HUDEP-2 (cell line): ENCODE data around the gene SNX9.
"Not testable (repeated sequence)": the region's sequence is repeated elsewhere in the genome, so short reads cannot be mapped to it uniquely, and the experiment has no call there.

Experiments used
- DNase-seq, 76 experiments: peaks; one replicate each; lab custom pipeline; 2025; ENCODE audit not compliant: unreplicated experiment in 76 of 76; lab: John Stamatoyannopoulos, UW

SNX9 gene

GRCh38 chr6:157879873-157880254 is 56.8 kb downstream of the SNX9 start:
- no peak for DNase-seq

DNA sequence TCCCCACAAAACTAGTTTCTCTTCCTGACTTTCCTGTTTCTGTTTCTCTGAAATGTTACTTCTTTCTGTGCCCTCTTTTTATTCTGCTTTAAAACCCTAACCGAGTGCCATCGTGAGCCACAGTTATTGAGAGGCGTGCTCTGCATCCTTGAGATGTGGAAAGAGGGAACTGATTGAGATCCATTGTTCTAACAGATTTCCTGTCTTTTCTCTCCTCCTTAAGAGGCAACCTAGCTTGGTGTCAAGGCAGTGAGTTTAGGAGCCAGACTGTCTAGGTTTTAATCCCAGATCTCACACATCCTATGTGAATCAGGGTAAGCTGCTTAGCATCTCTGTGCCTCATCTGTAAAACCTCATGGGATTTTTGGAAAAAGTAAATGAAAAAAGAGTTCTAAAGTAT is 57.5 kb downstream of the SNX9 start:
- no peak for DNase-seq

GRCh38 chr6:157881342-157881741 is 58.3 kb downstream of the SNX9 start:
- DNase-seq = no peak

DNA sequence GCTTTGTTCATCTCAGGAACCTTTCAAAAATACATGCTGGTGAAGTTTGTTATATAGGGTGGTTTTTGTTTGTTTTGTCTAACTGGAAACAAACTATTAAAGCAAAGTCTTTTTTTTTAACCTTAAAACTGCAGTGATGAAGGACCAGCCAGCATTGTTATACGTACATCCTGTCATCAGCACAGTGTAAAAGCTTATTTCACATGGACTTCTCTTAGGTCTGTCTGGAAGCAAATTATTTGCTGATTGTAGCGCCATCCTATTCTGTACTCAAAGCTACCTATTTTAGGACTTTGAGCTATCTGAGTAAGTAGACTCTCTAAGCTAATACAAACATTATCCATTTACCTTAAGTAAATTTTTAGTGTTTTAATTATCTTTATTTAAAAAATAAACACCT is 61.7 kb downstream of the SNX9 start:
- no peak for DNase-seq

DNA sequence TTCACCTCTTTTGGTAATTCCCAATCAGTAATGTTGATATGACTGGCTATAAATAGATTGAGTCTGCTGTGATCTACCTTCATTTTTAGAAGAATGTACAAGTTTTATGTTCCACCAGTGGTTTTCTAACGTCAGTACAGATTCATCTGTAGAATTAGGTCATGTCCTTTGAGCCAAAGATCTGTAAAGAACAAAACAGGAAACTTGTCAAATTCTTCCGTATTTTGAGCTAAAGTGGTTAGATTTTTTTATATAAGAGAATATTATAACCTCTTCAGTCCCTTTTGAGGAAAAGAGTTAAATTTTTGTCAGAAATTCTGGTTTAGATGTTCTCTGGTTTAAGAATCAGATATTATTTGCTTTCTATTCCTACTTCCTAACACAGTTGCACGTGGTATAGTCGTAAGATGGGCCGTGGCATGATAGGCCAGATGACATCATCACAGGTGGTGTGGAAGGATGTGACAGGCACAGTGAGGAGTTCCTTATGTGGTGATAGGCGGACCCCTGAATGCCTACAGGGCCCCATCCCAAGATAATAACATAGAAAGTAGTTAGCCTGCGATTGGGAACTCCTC is 62.3 kb downstream of the SNX9 start:
- no peak for DNase-seq

- no peak for DNase-seq
These were observed 62.8 kb downstream of the SNX9 start for GRCh38 chr6:157885876-157886275.

DNA sequence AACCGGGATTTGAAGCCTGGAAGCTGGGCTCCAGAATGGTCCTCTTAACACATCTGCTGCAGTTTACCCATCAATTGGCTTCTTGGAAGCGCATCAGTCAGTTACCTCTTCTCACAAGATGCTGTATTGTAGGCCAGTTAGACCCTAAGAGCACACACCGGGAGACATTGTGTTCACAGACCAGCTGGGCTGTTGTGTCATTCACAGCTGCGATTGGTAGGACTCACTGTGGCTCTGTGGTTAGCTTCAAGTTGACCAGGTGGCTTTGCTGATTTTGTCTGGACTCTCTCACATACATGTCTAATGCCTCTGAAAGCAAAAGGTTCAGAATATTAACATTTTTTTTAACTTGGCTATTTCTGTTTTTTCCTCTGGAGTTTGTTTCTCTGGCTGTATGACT is 64.8 kb downstream of the SNX9 start:
- no peak for DNase-seq

DNA sequence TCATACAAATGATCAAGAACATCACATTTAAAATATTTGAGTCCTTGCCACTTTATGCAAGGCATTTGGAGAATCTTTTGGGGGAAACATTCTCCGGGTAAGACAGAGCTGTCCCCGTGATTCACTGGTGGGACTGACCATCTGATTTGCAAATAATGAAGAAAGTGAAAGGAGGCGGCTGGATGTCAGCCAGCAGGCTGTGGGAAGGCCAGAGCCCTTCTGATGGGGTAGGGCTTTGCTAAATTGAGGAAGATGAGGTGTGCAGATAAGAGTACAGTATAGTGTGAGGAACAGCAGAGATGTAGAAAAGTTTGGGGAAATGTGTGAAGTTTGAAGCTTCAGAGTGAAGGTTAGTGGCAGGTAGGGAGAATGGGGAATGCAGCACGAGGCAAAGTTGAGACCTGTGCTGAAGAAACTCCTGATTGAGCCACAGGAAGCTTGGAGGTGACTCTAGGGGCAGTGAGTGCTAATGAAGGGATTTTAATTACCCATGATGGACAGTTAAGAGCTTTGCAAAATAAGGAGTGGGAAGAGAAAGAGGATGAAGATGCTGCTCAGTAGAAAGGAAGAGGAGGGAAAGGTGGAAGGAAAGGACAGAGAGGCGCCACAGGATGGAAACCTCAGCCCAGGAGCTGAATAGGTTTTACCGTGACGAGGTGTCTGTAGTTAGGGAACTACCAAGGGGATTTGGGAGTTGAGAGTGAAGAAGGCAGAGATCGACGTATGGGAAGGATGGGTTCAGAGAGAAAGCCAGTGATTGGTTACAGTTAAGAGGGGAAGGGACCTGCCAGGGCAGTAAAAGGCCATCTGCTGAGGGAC is 68.7 kb downstream of the SNX9 start:
- peak in 35 of 76 experiments; percentile 8 to 57 (median 31) for DNase-seq

- DNase-seq = peak in 32 of 76 experiments; percentile 17 to 73 (median 36)
These were observed 69.4 kb downstream of the SNX9 start for GRCh38 chr6:157892363-157892877.

- no peak for DNase-seq
These were observed 70.2 kb downstream of the SNX9 start for GRCh38 chr6:157893238-157893637.

GRCh38 chr6:157895585-157895984 is 72.5 kb downstream of the SNX9 start:
- DNase-seq = no peak

DNA sequence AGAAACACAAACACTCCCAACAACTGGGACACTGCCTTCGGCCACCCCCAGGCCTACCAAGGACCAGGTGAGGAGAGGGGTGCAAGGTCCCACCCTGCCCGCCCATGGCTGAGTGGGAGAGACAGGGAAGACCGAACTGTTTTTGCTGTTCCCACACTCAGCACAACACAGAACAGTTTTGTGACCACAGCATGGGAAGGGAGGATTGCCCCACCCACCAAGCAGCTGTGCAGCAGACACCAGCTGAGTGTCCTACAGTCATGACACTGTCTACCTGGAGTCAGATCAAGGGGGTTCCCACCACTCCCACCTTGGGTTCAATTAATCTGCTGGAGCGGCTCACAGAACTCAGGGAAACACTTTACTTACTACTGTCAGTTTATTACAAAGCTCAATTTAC is 73.9 kb downstream of the SNX9 start:
- no peak for DNase-seq

DNA sequence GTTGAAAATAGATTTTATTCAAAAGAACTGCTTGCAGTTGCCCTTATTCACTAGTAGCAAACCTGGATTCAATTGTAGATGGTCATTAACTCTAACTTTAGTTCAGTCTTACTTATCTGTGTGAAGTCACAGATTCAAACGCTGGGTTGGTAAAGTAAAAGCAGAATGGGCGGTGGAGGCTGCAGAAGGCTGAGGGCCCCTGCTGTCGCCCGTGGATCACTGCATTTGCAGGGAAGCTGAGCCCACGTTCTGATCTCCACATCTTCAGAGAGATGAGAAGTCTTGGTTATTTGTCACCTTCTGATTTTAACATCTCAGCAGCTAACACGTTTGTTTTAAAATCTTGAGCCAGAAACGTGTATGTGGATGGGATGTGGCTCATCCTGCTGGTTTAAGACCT is 75.1 kb downstream of the SNX9 start:
- peak in 2 of 76 experiments; percentile 11 to 20 for DNase-seq

DNA sequence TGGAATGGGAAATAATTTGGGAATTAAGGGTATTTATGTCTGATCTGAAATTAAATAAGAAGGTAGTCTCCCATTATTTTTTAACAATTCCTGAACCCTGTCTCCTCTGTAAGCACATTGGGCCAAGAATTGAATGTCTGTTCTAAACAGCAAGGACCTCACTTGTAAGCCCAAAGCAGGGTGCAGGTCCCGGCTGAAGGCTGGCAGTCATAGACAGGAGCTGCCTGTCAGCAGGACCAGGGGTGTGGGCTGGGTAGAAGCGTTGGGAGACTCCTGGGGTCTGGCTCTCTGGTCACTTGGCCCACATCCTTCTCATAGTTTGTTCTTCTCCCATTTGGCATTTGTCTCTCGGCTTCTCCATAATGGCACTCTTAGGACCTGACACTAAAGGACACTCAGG is 75.6 kb downstream of the SNX9 start:
- no peak for DNase-seq

- not testable (repeated sequence) for DNase-seq
These were observed 77.2 kb downstream of the SNX9 start for GRCh38 chr6:157900262-157900661.

- DNase-seq = peak in 48 of 76 experiments; percentile 13 to 83 (median 45)
These were observed 77.7 kb downstream of the SNX9 start for GRCh38 chr6:157900751-157901150.

- no peak for DNase-seq
These were observed 82.0 kb downstream of the SNX9 start for GRCh38 chr6:157904999-157905398.

DNA sequence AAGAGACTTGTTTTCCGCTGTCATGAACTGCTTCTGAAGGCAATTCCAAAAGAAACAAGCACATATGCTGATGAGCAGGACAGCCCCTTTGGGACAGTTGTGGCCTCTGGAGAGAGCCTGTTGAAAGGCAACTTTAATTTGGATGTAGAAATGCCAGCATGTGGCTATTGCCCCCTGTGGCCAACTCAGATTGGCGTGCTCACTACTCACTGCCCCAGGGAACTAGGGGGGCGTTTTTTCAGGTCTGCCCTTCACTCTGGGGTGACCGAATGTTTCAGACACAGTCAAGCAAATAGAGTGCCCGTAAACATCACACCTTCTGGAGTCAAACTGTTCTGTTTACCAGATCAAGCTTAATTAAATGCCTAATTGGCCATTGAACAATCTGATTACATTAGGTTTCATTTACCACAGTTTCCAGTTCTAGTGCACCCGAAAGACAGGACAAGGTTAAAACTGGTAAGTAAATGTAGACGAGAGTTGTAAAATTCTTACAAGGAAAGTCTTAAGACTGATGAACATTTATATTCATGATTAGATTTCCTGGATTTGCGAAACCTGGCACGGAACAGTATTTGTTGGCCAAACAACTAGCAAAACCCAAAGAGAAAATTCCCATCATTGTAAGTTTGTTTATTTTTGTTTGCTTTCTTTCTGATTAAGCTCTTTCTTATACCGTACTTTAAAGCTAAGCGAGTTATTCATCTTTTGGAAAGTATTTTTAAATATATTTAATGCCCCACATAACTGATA is 82.7 kb downstream of the SNX9 start:
- no peak for DNase-seq

DNA sequence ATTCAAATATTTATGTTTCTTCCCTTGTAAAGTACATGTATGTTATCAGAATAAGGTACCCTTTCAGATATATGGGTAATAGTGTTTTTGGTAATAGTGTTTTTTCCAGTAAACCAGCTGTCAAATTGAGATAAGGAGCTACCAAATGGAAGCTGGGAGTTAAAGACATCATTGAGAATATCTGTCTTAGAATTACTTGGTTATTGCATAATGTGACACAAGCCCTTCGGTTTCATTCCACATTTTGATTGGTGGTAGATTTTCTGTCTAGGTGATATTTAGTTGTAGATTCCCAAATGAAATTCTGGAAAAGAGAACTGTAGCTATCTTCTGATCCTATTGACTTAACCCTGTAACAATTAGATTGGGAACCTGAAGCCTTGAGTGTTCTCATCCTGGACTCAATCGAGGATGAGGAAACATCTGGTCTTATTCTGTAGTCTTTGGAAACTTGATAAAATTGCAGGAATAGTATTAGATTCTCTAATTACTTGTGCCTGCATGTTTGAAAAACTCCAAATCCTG is 83.6 kb downstream of the SNX9 start:
- peak in 30 of 76 experiments; percentile 16 to 86 (median 54) for DNase-seq

- DNase-seq = peak in 1 of 76 experiments; percentile 13
These were observed 84.6 kb downstream of the SNX9 start for GRCh38 chr6:157907651-157908050.
